Putamen (tissue), 1 donor: Measurements from ENCODE around the gene NEAT1.

ENCODE experiments used
- DNase-seq: peaks from one replicate; pipeline ENCODE4 v3.0.0-alpha.2; 2016; ENCODE audit warnings: low spot score

NEAT1 gene

DNA sequence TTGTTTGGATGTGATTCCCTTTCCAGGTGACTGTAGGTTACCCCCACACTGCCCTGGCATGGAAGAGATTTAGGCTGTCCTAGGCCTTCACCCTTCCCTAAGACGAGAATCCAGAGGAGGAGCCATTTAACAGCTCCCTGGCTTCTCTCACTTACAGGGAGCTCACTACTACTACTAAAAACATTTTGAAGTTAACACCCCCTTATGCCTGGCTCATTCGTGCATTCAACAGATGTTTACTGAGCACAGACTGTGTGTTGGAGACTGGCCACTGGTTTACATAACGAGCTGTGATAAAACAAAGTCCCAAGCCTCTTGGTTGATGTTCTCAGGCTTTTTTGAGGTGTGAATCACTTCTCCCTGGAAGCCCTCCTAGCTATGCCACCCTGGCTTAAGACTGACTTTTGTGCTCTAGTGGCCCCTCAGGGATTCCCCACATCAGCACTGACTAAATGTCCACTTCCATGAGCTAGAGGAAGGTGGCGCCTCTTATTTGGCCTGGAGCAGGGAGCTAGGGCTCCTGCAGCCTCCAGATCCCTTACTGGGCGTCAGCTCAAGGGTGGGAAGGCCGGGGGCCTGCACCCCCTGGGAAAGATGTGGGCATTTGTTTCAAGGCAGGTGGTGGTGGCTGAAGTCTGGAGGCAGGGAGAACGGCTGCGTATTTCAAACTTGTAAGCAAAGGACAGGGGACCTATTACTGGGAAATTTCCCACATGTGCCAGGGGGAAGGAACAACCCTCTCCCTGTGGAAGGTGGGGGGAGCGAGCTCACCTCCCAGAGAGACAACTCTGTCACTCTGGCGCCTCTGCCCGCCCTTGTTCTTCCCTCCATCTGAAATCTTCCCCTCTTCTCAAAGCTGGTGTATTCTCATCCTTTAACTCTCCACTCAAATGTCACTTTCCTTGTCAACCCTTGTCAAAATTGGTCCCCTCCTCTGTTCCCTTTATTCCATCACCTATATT is 56.9 kb downstream of the NEAT1 start:
- DNase-seq = peak; percentile 73

DNA sequence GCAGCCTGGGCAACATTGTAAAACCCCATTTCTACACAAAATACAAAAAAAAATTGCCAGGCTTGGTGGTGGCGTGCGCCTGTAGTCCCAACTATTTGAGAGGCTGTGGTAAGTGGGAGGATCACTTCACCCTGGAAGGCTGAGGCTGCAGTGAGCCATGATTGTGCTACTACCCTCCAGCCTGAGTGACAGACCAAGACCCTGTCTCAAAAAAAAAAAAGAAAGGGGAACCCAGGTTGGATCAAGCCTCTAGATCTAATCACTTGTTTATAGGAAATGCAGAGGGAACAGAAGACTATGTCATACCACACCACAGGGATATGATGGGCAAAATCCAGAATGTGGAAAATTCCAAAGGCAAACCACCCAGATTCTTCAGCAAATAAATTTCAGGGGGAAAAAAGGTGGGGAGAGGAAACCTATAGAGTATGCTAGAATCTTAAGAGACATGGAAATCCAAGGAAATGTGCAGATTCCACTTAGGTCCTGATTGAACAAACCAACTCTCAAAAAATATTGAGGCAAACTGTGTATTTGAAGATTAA is 59.8 kb downstream of the NEAT1 start:
- DNase-seq = no peak

DNA sequence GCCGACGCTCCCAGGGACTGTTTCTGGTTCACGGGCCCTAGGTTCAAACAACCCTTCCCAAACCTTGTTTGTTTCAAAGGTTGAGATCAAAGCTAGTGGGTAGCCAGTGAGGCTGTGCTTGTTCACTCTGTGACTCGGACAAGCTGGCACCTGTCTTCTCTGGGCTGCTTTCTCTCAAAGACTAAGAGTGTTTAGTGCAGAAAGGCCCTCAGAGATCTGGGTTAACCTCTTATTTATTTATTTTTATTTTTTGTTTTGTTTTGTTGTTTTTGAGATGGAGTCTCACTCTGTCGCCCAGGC is 63.3 kb downstream of the NEAT1 start:
- no peak for DNase-seq

DNA sequence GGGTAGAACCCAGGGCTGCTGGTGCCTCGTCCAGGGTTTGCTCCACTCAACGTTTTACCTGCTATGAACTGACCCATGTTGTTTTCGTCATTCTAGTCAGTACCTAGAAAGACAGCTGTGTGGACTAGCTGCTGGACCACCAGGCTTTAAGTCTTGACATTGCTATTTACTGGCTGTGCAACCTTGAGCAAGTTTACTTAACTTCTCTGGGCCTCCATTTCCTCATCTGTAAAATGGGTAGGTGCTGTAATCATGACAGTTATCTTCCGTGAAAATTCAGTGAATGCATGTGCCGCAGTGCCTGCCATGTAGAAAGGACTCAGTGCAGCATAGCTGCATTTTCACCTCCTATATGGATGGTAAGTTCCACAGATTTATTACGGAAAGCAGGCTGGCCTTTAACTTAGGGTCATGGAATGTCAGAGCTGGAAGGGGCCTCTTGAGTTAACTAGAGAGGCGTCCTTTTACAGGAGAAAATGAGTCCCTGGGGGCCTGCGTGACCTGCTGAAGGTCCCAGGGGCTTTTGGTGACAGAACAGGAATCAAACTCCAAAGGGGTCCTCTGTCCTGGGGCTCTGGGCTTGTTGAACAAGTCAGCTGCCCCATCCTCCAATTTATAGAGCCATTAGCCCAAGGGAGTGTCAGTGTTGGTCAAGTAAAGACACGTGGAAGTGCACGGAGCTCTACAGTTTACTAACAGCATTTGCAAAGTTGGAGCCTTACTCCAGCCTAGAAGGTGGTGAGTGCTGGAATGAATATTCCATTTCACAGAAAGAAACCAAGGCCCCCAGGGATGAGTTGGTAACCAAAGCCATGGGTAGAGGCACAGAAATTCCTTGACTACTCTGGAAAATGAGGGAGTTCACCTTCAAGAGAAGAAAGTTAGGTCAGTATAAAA is 64.2 kb downstream of the NEAT1 start:
- DNase-seq = no peak

DNA sequence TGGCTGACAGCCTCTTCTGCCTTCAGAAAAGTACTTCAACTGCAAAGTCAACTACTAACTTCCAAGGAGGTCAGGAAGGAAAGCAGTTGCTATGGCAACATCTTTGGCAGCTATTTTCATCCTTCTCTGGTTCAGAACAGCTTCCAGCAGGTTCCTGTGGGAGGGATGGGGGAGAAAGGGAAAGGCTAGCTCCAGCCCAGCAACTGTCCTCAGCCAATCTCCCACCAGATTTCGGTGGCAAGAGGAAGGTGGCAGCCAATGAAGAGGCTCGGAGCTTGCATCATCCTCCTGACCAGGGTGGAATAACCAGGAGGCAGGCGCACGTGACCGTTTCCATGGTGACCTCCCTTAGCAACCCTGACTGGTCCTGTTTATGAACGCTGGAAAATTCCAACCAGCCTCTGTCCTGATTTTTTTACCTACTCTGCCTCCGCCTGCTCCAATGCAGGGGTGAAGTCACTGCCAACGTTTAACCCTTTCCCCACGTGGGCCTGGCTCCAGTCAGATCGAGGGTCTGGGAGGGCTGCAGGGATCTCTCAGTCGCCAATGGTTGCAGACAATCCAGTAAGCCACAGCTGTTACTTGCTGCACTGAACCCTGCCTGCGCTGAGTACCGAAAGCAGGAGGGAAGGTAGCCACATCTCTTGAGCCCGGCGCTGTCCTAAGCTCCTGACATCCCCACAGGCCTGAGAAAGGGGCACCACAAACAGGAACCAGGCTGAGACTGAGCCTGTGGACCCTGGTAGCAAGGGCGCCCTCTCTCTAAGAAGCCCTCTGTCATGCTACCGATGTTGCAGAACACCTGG is 65.1 kb downstream of the NEAT1 start:
- DNase-seq = peak; percentile 100

DNA sequence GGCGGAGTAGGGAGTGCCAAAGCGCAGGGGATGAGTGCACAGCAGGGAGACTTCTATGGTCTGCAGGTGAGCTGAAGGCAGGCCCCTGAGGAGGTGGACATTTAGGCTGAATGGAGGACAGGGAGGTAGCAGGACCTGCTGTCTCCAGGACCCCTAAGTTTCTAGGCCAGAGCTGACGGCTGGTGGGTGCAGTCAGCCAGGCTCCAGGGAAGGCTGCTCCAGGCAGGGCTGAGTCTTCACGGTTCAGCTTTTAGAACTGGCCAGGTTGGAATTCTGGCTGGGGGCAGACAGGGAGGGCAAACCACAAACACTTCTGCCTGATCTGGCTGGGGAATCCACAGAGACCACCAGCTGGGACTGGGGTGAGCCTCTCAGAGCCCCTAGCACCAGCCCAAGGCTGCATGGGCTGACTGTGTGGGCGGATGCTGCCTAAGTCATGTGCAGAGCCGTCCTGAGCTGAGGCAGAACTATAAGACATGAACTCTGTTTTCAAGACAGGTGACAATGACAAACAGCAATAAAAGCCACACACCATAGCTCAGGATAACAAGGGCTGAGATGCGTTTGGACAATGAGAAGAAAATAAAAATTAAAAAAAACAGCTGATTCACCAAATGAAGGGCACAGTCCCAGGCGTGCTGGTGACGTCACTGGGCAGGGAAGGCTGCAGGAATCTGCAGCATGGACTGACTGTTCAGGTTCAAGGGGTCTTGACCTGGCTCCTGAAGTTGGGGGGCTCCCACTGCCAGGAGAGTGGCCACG is 65.9 kb downstream of the NEAT1 start:
- DNase-seq = no peak

DNA sequence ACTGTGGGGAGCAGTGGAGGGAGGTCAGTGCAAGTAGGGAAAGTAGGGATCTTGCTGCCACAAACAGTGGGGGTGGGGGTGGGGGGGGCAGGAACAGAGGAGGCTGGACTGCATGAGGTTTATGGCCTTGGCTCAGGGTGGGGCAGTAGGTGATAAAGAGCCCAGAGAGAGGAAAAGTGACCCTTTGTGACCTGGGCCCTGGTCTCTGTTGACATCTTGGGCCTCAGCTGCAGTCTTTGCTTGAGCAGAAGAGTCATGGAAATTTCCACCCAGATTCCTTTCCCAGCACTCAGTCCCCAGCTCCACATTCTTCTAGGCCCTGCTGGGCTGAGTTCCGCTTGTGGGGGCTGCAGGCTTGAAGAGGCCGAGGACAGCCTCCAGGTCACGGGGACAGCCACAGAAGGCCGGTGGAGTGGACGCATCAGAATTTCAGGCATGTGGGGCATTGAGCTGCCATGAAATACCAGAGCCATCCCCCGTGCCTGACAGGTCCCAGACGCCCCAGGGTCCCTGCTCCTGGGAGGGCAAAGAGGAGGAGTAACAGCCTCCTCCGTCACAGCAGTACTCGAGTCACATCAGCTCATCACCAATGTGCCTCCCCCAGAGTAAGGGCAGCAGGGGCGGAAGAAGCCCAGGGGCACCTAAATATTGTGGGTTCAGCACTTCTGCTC is 66.6 kb downstream of the NEAT1 start:
- peak; percentile 71 for DNase-seq

DNA sequence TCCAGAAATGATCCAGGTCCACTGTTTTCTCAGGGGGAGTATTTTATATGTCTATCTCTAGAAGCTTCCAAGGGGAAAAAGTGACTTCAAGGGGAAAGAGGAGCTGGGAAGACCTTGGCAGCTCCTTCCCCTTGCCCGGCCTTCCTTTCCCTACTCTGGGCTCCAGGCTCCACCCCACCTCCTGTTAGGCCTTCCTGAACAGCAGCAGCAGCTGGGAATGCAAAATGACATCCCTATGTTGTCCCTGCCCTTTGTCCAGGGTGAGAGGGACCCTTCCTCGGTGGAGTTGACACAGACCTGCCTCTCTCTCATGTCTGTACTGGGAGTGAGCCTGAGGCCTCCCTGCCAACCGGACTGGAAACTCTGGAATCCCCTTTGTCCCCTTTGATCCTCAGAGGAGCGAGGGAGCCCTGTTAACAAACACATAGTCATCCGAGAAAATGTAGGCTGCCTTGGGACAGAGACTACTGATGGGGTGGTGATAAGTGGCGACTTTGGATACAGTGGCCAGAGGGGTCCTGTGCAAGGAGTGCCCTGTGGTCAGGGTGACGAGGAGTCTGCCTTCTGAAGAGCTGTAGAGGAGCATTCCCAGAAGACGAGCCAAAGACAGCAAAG is 67.2 kb downstream of the NEAT1 start:
- DNase-seq = no peak

DNA sequence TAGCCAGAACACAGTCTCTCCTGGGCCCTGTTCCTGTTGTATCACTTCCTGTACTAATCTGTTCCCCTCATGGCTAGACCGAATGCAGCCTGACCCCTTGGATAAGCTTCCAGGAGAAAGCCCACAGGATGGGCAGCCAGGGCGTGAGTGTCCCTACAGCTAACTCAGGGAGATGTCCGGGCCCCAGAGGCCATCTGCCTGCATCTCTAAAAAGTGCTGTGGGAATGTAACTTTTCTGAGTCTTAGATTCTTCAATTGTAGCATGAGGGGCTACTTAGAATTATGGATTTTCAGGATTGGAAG is 68.5 kb downstream of the NEAT1 start:
- DNase-seq = no peak

DNA sequence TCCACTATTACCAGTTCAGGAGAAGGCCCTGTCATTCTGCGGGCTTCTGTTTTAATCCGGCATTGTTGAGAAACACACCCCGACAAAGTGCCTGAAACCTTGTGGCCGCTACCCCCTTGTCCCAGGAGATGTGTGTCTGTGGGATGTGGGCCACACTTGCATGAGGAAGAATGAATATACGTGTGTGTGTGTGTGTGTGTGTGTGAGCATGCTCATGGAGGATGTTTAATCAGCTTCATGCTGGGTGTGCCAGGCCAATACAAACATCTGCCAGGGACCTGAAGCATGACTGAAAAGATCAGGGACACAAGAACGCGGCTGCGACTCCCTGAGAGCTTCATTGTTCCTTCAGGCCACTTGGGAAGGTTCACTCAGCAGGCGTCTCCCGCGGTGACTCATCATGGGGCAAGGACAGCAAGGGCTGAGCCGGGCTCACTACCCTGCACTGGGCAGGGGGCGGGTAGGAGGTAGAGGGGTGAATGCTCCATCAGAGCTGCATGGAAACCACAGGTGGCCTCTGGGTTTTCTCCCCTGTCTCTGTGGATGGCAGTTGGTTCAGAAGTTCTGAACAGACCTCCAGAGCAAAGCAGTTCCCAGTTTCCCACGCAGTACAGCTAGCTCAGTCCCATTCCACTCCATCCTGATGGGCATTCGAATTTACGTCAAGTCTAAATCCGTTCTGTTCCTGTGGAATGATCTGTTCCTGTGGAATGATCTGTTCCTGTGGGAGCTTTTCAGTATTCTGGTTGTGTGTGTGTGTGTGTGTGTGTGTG is 69.2 kb downstream of the NEAT1 start:
- DNase-seq = peak; percentile 61

DNA sequence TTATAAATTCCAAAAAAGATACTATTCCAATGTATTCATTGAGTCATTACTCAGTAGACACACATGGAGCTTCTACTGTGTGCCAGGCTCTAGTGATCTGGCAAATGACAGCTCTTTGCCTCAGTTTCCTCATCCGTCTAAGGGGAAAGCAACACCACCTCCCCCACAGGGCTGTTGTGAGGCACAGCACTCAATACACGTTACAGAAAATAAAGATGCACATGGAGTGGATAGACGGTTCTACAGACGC is 69.7 kb downstream of the NEAT1 start:
- DNase-seq = no peak

DNA sequence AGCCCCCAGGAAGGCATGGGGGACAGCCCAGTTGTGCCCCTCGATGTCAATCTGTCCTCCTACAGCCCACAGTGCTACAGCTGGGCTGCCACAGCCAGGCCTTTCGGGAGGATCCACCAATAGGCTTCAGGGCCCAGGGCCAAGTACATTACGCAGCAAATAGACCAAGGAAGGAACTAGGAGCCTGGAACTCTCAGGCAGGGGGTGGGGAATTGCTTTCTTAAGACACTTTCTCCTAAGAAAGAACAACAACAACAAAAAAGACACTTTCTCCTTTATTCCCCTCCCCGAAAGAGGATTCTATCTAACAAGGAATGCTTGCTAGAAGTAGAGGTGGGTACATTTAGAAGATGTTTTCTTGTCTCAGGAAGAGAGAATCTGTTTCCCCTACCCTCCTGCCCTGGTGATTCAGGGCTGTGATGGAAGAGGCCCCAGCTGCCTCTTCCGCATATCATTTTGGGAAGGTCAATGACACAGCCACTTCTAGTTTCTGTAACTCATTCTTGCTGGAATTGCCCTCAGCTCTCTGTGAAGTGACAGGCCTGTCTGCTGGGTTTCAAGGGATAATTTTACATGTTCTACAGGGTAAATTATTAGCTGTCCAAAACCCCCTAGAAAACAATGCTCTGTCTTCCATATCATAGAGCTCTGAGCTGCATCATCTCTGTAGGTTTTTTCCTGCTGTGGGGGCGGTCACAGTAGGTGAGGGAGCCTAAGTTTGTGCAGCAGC is 70.2 kb downstream of the NEAT1 start:
- DNase-seq = peak; percentile 82

DNA sequence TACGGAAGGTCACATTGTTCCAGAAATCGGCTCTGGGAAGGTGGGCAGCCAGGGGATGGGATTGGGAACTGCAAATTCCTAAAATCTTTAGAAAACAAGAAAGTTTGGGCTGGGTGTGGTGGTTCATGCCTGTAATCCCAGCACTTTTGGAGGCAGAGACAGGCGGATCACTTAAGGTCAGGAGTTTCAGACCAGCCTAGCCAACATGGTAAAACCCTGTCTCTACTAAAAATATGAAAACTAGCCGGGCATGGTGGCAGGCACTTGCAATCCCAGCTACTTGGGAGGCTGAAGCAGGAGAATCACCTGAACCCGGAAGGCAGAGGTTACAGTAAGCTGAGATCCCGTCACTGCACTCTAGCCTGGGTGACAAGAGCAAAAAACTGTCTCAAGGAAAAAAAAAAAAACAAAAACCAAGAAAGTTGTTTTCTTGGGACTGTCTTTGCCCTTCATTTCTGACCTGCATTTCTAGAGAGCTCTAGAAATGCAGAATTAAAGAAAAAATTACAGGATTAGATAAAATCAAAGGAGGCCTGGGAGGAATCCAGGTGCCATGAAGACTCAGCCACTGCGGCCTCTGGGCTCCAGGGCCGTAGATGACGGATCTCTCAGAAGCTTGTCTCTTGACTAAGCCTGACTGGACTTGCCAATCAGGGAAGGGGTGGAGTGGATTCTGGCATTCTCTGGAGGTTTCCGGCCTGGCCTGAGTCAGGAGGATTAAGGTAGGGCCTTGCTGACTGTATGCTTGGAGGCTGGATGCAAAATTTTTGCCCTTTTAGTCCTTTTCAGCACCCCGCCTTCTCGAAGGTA is 71.0 kb downstream of the NEAT1 start:
- DNase-seq = no peak
